SH-SY5Y (cell line): ENCODE results near the gene SFTPB.

Experiments used
- GATA2 ChIP-seq: IDR thresholded peaks from 2 replicates; pipeline ENCODE4 v1.6.1; 2011; ENCODE audit warnings: mild to moderate bottlenecking, low read depth, low read length
- GATA3 ChIP-seq: IDR thresholded peaks from 2 replicates; pipeline ENCODE4 v1.6.1; 2011; ENCODE audit warnings: low read depth, mild to moderate bottlenecking, low read length, moderate library complexity

The SFTPB gene

DNA sequence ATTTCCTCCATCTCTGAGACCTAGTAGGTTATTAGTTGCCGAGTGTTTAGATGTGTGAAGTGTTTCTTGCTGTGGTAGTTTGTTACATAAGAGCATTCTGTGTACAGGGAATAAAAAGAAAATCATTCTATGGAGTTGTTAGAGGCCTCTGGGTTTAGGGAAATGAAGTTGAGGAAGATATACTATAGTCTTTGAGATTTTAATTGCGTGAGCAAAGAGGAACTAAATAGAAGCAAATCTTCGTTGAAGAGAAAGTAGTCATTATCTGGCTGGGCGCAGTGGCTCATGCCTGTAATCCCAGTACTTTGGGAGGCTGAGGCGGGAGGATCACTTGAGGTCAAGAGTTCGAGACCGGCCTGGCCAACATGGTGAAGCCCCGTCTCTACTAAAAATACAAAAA is 33.0 kb downstream of the SFTPB start:
- no peak for TF ChIP-seq GATA3
- TF ChIP-seq GATA2 = no peak

DNA sequence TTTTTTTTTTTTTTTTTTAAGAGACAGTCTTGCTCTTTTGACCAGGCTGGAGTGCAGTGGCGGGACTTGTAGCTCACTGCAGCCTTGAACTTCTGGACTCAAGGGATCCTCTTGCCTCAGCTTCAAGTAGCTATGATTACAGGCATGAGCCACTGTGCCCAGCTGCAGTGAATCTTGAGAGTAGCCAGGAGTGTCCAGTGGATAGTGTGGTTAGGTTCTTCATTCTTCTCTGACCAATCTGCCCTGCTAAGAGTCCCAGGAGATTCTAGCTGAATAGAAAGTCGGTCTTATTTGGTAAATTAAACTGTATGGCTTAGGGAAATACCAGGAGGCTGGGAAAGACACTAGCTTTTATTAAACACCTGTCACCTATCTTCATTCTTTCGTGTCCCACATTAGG is 36.7 kb downstream of the SFTPB start:
- no peak for TF ChIP-seq GATA3

DNA sequence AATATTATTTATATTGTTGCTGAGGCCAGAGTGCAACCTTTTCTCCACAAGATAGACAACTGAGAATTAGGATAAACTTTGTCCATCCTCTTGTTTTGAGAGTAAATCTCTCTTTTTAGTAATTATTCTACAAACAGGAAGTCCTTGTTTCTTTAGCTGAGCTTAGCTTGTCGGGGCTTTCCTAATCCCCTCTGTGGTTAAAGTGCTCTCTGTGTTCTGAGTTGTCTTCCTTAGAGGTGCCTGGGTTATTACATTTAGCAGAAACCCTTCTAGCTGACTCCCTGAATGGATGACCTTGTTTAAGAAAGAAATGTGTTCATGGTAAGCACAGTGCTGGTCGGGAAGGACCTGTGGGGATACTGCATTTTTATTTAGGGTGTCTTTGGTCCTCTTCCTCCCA is 39.3 kb downstream of the SFTPB start:
- no peak for TF ChIP-seq GATA3
- no peak for TF ChIP-seq GATA2

DNA sequence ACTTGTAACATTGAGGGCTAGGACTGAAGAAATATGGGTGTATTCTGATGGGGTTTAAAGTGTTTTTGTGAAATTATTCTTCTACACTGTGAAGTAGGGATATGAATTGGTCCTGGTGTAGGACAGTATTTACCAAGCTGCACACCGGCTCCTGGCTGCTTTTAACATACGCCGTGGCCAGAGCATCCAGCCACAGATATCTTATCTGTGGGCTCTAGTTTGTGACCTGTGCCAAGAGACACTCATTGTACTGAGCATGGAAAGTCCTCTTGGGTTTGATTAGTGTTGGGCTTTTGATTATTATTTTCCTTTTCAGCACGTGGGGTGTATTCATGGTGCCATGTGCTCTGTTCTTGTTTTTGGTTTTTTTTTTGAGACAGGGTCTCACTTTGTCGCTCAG is 44.0 kb downstream of the SFTPB start:
- TF ChIP-seq GATA3 = no peak
- no peak for TF ChIP-seq GATA2

DNA sequence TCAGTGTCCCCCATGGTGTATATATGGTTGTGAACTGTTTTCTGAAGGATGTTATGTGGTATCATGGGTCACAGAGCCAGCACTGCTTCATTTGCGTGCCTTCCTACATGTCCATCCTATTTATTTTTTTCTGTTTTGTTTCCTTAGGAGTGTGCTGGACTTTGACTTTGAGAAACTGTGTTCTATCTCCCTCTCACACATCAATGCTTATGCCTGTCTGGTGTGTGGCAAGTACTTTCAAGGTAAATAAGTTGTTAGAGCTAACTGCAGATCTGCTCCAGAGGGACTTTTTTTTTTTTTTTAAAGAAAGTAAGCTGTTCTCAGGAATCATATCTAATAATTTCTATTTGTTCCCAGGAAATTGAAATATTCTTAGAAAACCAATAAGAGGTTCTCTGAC is 46.7 kb downstream of the SFTPB start:
- no peak for TF ChIP-seq GATA2
- no peak for TF ChIP-seq GATA3

DNA sequence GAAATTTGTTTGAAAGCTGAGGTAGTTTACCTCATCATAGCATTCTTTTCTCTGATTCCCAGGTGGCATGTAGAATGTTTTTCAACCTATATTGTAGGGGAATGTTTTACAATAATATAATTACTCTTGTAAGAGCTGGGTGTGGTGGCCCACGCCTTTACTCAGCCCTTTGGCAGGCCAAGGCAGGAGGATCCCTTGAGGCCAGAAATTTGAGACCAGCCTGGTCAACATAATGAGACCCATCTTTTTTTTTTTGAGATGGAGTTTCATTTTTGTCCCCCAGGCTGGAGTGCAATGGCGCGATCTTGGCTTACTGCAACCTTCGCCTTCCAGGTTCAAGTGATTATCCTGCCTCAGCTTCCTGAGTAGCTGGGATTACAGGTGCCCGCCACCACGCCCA is 48.4 kb downstream of the SFTPB start:
- TF ChIP-seq GATA2 = no peak
- TF ChIP-seq GATA3 = no peak

DNA sequence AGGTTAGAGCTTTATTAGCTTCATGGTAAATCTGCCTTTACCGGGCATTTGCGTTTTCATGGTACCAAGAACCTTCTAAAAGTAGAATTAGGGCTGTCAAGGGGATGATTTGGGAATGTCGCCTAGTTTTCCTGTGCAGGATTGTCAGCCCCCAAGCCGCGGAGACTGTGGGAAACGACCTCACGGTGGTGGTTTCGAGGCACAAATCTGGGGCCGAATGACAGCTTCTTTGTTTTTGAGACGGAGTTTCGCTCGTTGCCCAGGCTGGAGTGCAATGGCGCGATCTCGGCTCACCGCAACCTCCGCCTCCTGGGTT is 52.6 kb downstream of the SFTPB start:
- TF ChIP-seq GATA2 (no peak), GATA3 (no peak)

DNA sequence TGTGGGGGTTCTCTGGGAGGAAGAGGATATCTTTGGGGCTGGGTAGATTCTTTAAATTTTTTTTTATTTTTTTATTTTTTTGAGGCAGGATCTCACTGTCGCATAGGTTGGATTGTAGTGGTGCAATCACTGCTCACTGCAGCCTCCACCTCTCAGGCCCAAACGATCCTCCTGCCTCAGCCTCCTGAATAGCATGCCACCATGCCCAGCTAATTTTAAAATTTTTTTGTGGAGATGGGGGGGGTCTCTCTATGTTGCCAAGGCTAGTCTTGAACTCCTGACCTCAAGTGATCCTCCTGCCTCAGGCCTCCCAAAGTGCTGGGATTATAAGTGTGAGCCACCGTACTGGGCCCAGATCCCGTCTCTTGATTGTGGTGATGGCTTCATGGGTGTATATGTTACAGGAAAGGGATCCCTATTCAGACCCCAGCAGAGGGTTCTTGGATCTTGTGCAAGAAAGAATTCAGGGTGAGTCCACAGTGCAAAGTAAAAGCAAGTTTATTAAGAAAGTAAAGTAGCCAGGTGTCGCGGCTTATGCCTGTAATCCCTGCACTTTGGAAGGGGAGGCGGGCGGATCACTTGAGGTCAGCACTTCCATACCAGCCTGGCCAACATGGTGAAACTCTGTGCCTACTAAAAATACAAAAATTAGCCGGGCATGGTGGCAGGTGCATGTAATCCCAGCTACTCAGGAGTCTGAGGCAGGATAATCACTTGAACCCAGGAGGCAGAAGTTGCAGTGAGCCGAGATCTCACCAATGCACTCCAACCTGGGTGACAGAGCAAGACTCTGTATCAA is 54.1 kb downstream of the SFTPB start:
- no peak for TF ChIP-seq GATA3
- TF ChIP-seq GATA2 = no peak

DNA sequence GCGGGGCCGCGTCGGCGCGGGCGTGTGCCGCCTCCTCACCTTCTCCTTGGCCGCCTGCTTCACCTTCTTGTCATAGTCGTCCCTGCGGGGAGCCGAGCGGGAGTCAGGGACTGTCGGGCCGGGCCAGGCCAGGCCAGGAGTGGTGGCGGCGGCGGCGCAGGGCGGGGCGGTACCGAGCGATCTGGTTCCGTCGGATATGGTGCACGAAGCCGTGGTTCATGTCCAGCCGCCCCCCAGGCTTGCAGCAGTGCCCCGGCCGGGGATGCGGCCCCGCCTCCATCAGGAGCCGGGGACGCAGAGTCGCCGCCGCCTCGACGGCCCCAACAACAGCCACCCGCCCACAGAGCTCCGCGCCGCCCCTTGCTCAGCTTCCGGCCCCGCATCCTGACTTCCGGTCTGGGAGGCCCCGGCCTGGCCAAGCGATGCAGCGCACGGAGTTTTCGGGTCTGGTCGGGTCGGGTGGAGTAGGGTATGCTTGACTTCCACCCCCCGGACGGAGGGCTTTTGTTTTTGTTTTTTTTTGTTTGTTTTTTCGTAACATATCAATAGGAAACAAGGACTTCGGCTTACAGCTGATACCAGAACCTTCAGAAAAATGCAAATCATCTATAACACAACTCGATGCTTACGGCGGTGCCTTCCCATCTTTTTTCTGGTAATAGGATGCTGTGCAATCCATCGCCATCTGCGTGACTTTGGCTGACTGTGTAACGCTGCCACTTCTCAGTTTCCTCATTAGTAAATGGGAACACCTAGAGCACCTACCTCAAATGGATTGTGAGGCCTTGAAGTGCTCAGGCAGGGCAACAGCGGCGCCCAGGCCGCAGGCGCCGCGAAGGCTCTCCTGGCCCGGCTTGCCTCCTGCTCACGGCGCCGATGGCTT is 56.1 kb downstream of the SFTPB start, which contains the start of gene C2orf68:
Gene C2orf68, minus strand, starts transcription at position 362 of the 883 bp plus-strand sequence. Its CDS starts 82 bp downstream, at position 280.
- no peak for TF ChIP-seq GATA2
- no peak for TF ChIP-seq GATA3

DNA sequence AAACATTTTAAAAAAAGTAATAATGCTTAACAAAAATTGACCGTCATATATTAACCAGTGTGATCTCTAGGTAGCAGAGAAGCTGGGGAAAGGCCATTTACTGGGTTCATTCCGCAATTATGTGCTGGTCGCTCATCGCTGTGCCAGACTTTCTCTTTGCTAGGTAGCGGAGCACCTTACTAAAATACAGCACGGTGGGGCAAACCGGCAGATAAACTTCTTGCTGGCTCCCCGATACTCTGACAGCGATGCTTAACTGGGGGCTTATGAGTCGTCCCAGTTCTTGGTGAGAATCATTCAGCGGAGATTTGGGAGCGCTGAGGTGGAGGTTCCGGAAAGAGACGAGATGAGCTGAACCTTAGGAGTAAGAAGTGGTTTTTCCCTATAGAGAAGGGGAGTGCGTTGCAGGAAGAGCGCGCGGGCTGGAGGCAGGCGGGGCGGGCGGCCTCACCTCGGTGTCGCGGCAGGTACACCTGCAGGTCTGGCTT is 56.7 kb downstream of the SFTPB start:
- no peak for TF ChIP-seq GATA3
- no peak for TF ChIP-seq GATA2
